ENCODE measurements around the gene CLEC2D. TPM values are rescaled to one million over a fixed set of nuclear protein-coding genes. Genes with fewer than 3 reads are reported as not detected.

CLEC2D gene
- total RNA-seq, 2 experiments from 2014 or later, result 56.9 to 146 TPM

- Histone ChIP-seq H3K79me2 (ENCODE audit: insufficient read depth, low read depth, low read length) (no peaks in the 10 kb centered on the region), H3K4me2 (ENCODE audit: low read length) (peak overlapping the region; percentile 34; the same call in 1 of the 2 replicates), H3K36me3 (ENCODE audit: insufficient read depth, low read length) (peaks cover 35% of the 10 kb centered on the region; the same call in 1 of the 2 replicates), H3K27ac (ENCODE audit: low read depth, low read length, poor library complexity, severe bottlenecking) (no peak overlapping the region), H4K20me1 (ENCODE audit: insufficient read depth, low read length) (no peaks in the 10 kb centered on the region), H2AFZ (ENCODE audit: low read length) (no peak overlapping the region), H3K4me1 (ENCODE audit: insufficient read depth, low read length, poor library complexity, severe bottlenecking) (peaks cover 32% of the 10 kb centered on the region), H3K4me3 (ENCODE audit: low read depth, low read length, poor library complexity, severe bottlenecking) (no peak overlapping the region), H3K9me3 (ENCODE audit: low read length) (peaks cover 20% of the 10 kb centered on the region; the same call in 1 of the 2 replicates), H3K9me2 (ENCODE audit: insufficient read depth, low read length) (no peaks in the 10 kb centered on the region)
- BruUV-seq (replicated peaks), result no TSS peak
- intact Hi-C loops (cut with micrococcal nuclease; ENCODE audit: unreplicated experiment), result no loop called here
- CTCF ChIA-PET (ENCODE audit: unreplicated experiment), result no interaction called here
- POLR2A ChIA-PET, result interaction anchor here (0.8 to 1.6 kb wide), 5 partner anchors 11 to 119 kb away, joined by 3 to 13 read pairs (median 3); no protein-coding TSS in a partner anchor
- DNase-seq (ENCODE audit: low spot score), result no peak
- TF ChIP-seq EZH2phosphoT487 (IDR thresholded peaks at IDR 0.05; ENCODE audit: borderline replicate concordance, low read depth, low read length), result no peak
- no peak for TF ChIP-seq CTCF (conservative IDR thresholded peaks at IDR 0.05; ENCODE audit: low read length)
Measured at GRCh38 chr12:9636150-9636850, 33.2 kb upstream of the CLEC2D start.

- POLR2A ChIA-PET, result interaction anchor here (1.6 to 2.9 kb wide), 2 partner anchors 11 kb away, joined by 11 to 13 read pairs; no protein-coding TSS in a partner anchor
Measured at GRCh38 chr12:9636851-9637206, 32.7 kb upstream of the CLEC2D start.

More at GRCh38 chr12:9636851-9637206, 32.7 kb upstream of the CLEC2D start:
- CTCF ChIA-PET (ENCODE audit: unreplicated experiment), result no interaction called here
- intact Hi-C loops (cut with micrococcal nuclease; ENCODE audit: unreplicated experiment), result no loop called here
- DNase-seq (ENCODE audit: low spot score), result no peak
- TF ChIP-seq CTCF (conservative IDR thresholded peaks at IDR 0.05; ENCODE audit: low read length) (no peak), EZH2phosphoT487 (IDR thresholded peaks at IDR 0.05; ENCODE audit: borderline replicate concordance, low read depth, low read length) (no peak)
- Histone ChIP-seq H3K9me3 (ENCODE audit: low read length) (peaks cover 20% of the 10 kb centered on the region; the same call in 1 of the 2 replicates), H3K36me3 (ENCODE audit: insufficient read depth, low read length) (peaks cover 36% of the 10 kb centered on the region; the same call in 1 of the 2 replicates), H3K4me1 (ENCODE audit: insufficient read depth, low read length, poor library complexity, severe bottlenecking) (peaks cover 32% of the 10 kb centered on the region), H2AFZ (ENCODE audit: low read length) (no peak overlapping the region), H3K9me2 (ENCODE audit: insufficient read depth, low read length) (no peaks in the 10 kb centered on the region), H3K79me2 (ENCODE audit: insufficient read depth, low read depth, low read length) (no peaks in the 10 kb centered on the region), H4K20me1 (ENCODE audit: insufficient read depth, low read length) (no peaks in the 10 kb centered on the region), H3K4me3 (ENCODE audit: low read depth, low read length, poor library complexity, severe bottlenecking) (no peak overlapping the region), H3K27ac (ENCODE audit: low read depth, low read length, poor library complexity, severe bottlenecking) (no peak overlapping the region), H3K4me2 (ENCODE audit: low read length) (no peak overlapping the region)
- BruUV-seq (replicated peaks), result no TSS peak

Data from OCI-LY7 (cell line).